CD4-positive, alpha-beta memory T cell (primary cell): ENCODE measurements around the gene COA3. TPM values are rescaled to one million over a fixed set of nuclear protein-coding genes. Genes with fewer than 3 reads are reported as not detected.

Experiments used
- CTCF ChIA-PET: fragments of 350-600 bp; sonication (Branson Sonifier 250); formaldehyde crosslinking; loops from one replicate; lab custom pipeline; 2021; ENCODE audit warnings: inconsistent platforms; ENCODE audit not compliant: partially characterized antibody; lab: Charles Lee
- POLR2A ChIA-PET: fragments of 350-600 bp; sonication (Branson Sonifier 250); formaldehyde crosslinking; loops from one replicate; lab custom pipeline; 2021; ENCODE audit not compliant: partially characterized antibody; lab: Charles Lee
- DNase-seq, 5 donors: peaks; one replicate each; pipeline versions ENCODE4 v3.0.0 to v3.0.0-alpha.2; 2020 to 2022; ENCODE audit warnings: mixed read lengths in 1 of 5
- H3K27ac ChIP-seq: one replicate; pipeline ENCODE4 v1.7.0; 2013; ENCODE audit warnings: low read depth, low read length
- H3K27me3 ChIP-seq: 2 replicates; pipeline ENCODE4 v1.7.0; 2013; ENCODE audit warnings: mild to moderate bottlenecking, low read length, moderate library complexity; ENCODE audit not compliant: insufficient read depth
- H3K36me3 ChIP-seq: 2 replicates; pipeline ENCODE4 v1.7.0; 2013; ENCODE audit warnings: mild to moderate bottlenecking, low read length, moderate library complexity; ENCODE audit not compliant: insufficient read depth
- H3K4me1 ChIP-seq: 2 replicates; pipeline ENCODE4 v1.7.0; 2013; ENCODE audit warnings: mild to moderate bottlenecking, low read length, moderate library complexity; ENCODE audit not compliant: insufficient read depth
- H3K4me3 ChIP-seq, 2 donors: one replicate each; pipeline ENCODE4 v1.7.0; 2013; ENCODE audit warnings: low read length in 2 of 2, mild to moderate bottlenecking in 1 of 2
- H3K9me3 ChIP-seq, 2 donors: one replicate each; pipeline ENCODE4 v1.7.0; 2013; ENCODE audit warnings: low read length in 2 of 2, control low read depth in 1 of 2; ENCODE audit not compliant: control insufficient read depth in 1 of 2
- H3K27ac Mint-ChIP-seq, 7 donors: one replicate each; pipeline ENCODE4 v1.8.0; 2020 to 2021; ENCODE audit warnings: mixed read lengths in 7 of 7, mild to moderate bottlenecking in 6 of 7, inconsistent platforms in 3 of 7, moderate library complexity in 3 of 7
- H3K27me3 Mint-ChIP-seq, 2 donors: one replicate each; pipeline ENCODE4 v1.8.0; 2020 to 2021; ENCODE audit warnings: mixed read lengths in 2 of 2
- H3K36me3 Mint-ChIP-seq, 2 donors: one replicate each; pipeline ENCODE4 v1.8.0; 2020 to 2021; ENCODE audit warnings: mixed read lengths in 2 of 2, inconsistent platforms in 1 of 2, mild to moderate bottlenecking in 1 of 2
- H3K4me1 Mint-ChIP-seq, 4 donors: one replicate each; pipeline ENCODE4 v1.8.0; 2020 to 2021; ENCODE audit warnings: mixed read lengths in 4 of 4, mild to moderate bottlenecking in 1 of 4
- H3K4me3 Mint-ChIP-seq, 8 donors: one replicate each; pipeline ENCODE4 v1.8.0; 2020 to 2021; ENCODE audit warnings: mixed read lengths in 8 of 8, mild to moderate bottlenecking in 7 of 8, moderate library complexity in 6 of 8, inconsistent platforms in 3 of 8
- H3K9me3 Mint-ChIP-seq, 8 donors: one replicate each; pipeline ENCODE4 v1.8.0; 2020 to 2021; ENCODE audit warnings: mixed read lengths in 8 of 8, mild to moderate bottlenecking in 5 of 8, inconsistent platforms in 3 of 8, moderate library complexity in 1 of 8
- intact Hi-C: fragments of 100-400 bp; cut with micrococcal nuclease; formaldehyde crosslinking; loops from one replicate; pipeline ENCODE4 v1.15.1; 2023
- polyA plus RNA-seq, 2 donors: library from polyadenylated mRNA; unstranded; fragments of 300-500 nt; fragmentation: Illumina TruSeq; gene quantifications; one replicate each; pipeline ENCODE4 v1.2.3, GENCODE V29; 2021
- total RNA-seq, 2 experiments: library from RNA; stranded (reverse); gene quantifications; one replicate each; pipeline ENCODE4 v1.2.3, GENCODE V29; 2021

COA3 gene
- total and polyA plus RNA-seq, 4 experiments from 2014 or later: 27.7 to 153 (median 70.0) TPM

DNA sequence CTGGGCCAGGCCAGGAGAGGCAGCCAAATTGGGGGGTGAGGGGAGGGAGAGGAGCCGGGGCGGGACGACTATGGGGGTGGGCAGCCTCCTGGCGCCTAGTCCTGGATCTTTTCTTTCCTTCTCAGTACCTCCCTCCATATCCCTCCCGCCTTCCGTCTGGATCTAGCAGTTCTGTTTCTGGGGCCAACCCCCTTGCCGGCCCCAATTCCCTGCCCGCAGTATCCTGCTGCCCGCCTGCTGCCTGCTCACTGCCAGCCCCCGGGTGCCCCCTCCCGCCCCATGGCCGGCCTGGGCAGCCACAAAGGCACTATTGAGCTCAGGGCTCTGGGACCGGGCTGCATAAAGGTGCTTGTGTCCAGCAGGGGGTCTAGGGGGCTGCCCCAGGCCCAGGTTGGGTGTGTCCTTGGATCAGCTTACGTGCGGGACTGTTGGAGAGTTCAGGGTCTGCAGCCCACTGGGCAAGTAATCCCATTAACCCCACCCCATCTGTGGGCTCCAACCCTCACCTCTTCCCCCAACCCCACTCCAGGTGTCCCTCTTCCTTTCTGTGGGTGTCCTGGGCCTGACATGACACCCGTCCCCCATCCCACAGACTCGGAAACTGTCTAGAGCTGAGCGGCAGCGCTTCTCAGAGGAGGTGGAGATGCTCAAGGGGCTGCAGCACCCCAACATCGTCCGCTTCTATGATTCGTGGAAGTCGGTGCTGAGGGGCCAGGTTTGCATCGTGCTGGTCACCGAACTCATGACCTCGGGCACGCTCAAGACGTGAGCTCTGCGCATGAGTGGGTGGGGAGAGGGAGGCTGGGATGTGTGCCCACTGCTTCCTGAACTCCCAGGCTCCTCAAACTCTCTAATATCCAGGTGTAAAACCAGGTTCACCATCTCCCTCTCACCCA, 16.1 kb downstream of the COA3 start:
- H3K4me1 Mint-ChIP-seq: peaks cover 18 to 44% (median 26%) of the 10 kb centered on the region in 4 donors
- POLR2A ChIA-PET: interaction anchor here (1.3 kb wide), 1 partner anchor 9 kb away, joined by 6 read pairs; the partner anchor contains the start of gene VPS25
- peaks cover 24% of the 10 kb centered on the region in 2 donors for H3K36me3 Mint-ChIP-seq
- CTCF ChIA-PET: no interaction called here
- Histone ChIP-seq H3K27ac (no peak overlapping the region), H3K36me3 (peaks cover 22% of the 10 kb centered on the region), H3K9me3 (no peaks in the 10 kb centered on the region), H3K4me1 (peaks cover 16% of the 10 kb centered on the region), H3K4me3 (no peak overlapping the region), H3K27me3 (peaks cover 44% of the 10 kb centered on the region)
- H3K9me3 Mint-ChIP-seq: peaks cover 0 to under 1% (median 0%) of the 10 kb centered on the region in 8 donors
- no peak overlapping the region for H3K4me3 Mint-ChIP-seq
- no peak for DNase-seq
- intact Hi-C loops: no loop called here
- peaks cover 44 to 52% of the 10 kb centered on the region in 2 donors for H3K27me3 Mint-ChIP-seq
- no peak overlapping the region for H3K27ac Mint-ChIP-seq

- Mint-ChIP-seq H3K27ac (no peak overlapping the region), H3K27me3 (peaks cover 41 to 49% of the 10 kb centered on the region in 2 donors), H3K36me3 (peaks cover 27 to 29% of the 10 kb centered on the region in 2 donors), H3K4me1 (peaks cover 17 to 44% (median 26%) of the 10 kb centered on the region in 4 donors), H3K4me3 (peak overlapping the region in 1 of 8 donors; percentile 10), H3K9me3 (no peaks in the 10 kb centered on the region)
- DNase-seq: no peak
- ChIA-PET POLR2A (interaction anchor here (1.3 kb wide), 1 partner anchor 8 kb away, joined by 6 read pairs; the partner anchor contains the start of gene VPS25), CTCF (no interaction called here)
- Histone ChIP-seq H3K9me3 (no peaks in the 10 kb centered on the region), H3K27me3 (peaks cover 44% of the 10 kb centered on the region), H3K27ac (no peak overlapping the region), H3K36me3 (peaks cover 22% of the 10 kb centered on the region), H3K4me1 (peaks cover 16% of the 10 kb centered on the region), H3K4me3 (no peak overlapping the region)
- intact Hi-C loops: no loop called here
These were observed 16.8 kb downstream of the COA3 start for GRCh38 chr17:42781639-42782165.

DNA sequence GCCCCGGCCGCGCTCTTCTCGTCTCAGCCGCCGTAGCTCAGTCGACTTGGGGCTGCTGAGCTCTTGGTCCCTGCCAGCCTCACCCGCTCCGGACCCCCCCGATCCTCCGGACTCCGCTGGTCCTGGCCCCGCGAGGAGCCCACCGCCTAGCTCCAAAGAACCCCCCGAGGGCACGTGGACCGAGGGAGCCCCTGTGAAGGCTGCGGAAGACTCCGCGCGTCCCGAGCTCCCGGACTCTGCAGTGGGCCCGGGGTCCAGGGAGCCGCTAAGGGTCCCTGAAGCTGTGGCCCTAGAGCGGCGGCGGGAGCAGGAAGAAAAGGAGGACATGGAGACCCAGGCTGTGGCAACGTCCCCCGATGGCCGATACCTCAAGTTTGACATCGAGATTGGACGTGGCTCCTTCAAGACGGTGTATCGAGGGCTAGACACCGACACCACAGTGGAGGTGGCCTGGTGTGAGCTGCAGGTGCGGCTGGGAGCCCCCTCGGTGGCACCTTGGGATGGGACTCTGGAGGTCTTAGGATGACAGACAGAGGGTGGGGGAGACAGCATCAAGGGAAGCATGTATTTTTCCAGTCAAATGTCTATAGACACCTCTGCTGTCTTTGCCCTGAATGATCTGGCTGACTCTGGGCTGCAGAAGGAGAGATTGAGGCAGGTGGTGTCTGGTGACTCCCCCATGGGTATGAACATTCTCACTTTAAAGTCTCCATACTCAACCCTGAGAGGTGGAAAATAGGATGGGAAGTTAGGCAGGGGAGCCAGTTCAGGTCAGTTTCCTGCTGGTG, 17.5 kb downstream of the COA3 start:
- H3K27ac ChIP-seq: no peak overlapping the region
- CTCF ChIA-PET: no interaction called here
- no peak for DNase-seq
- Mint-ChIP-seq H3K36me3 (peaks cover 29 to 34% of the 10 kb centered on the region in 2 donors), H3K4me1 (peaks cover 17 to 44% (median 26%) of the 10 kb centered on the region in 4 donors), H3K27ac (no peak overlapping the region), H3K4me3 (peak overlapping the region in 3 of 8 donors; percentile 2 to 13 (median 10)), H3K9me3 (no peaks in the 10 kb centered on the region), H3K27me3 (peaks cover 41 to 44% of the 10 kb centered on the region in 2 donors)
- H3K9me3 ChIP-seq: no peaks in the 10 kb centered on the region
- POLR2A ChIA-PET: interaction anchor here (1.3 to 1.6 kb wide), 2 partner anchors 8 to 17 kb away, joined by 5 to 6 read pairs; partner anchors contain the start of genes COA3 and VPS25
- intact Hi-C loops: no loop called here
- H3K4me1 ChIP-seq: peaks cover 16% of the 10 kb centered on the region
- H3K27me3 ChIP-seq: peaks cover 40% of the 10 kb centered on the region
- peaks cover 24% of the 10 kb centered on the region for H3K36me3 ChIP-seq
- H3K4me3 ChIP-seq: no peak overlapping the region

GRCh38 chr17:42779936-42780850, 18.3 kb downstream of the COA3 start, which contains the start of gene WNK4:
TSS of gene WNK4 (plus strand) at chr17:42780610. CDS start at chr17:42780699, 89 bp downstream.
- CTCF ChIA-PET: no interaction called here
- no peak within 1 kb of the TSS for H3K27ac Mint-ChIP-seq

DNA sequence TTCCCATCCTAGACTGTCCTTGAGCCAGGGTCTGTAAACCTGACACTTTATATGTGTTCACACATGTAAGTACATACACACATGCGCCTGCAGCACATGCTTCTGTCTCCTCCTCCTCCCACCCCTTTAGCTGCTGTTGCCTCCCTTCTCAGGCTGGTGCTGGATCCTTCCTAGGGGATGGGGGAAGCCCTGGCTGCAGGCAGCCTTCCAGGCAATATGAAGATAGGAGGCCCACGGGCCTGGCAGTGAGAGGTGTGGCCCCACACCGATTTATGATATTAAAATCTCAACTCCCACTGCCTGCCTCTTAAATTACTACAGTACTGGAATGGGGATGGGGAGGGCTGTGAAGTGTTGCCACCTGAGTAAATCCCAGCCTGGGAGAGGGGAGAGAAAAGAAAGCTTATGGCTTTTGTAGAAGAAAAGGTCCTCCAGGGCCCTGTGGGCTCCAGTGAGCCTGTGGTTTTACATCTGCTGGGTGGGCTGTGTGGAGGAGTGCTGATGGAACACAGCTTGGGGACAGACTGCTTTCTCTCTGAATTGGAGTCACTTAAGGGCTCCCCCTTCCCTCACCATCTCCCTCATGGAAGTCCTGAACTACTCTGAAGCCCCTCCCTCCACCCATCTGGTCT, 19.1 kb downstream of the COA3 start:
- CTCF ChIA-PET: no interaction called here
- no peaks in the 10 kb centered on the region for H3K9me3 ChIP-seq
- intact Hi-C loops: no loop called here
- POLR2A ChIA-PET: interaction anchor here (1.6 kb wide), 1 partner anchor 19 kb away, joined by 5 read pairs; the partner anchor contains the start of gene COA3
- H3K27me3 Mint-ChIP-seq: peaks cover 29 to 30% of the 10 kb centered on the region in 2 donors
- peaks cover 28% of the 10 kb centered on the region for H3K36me3 ChIP-seq
- H3K4me3 Mint-ChIP-seq: peak overlapping the region in 1 of 8 donors; percentile 52
- peaks cover 7% of the 10 kb centered on the region for H3K4me1 ChIP-seq
- H3K9me3 Mint-ChIP-seq: no peaks in the 10 kb centered on the region
- H3K36me3 Mint-ChIP-seq: peaks cover 39 to 45% of the 10 kb centered on the region in 2 donors
- H3K4me1 Mint-ChIP-seq: peaks cover 7 to 30% (median 16%) of the 10 kb centered on the region in 4 donors
- no peak overlapping the region for H3K4me3 ChIP-seq
- no peak for DNase-seq
- H3K27ac Mint-ChIP-seq: no peak overlapping the region
- H3K27ac ChIP-seq: no peak overlapping the region
- peaks cover 28% of the 10 kb centered on the region for H3K27me3 ChIP-seq

More at GRCh38 chr17:42779936-42780850, 18.3 kb downstream of the COA3 start, which contains the start of gene WNK4:
- Mint-ChIP-seq H3K36me3 (peaks cover 35 to 42% of the 10 kb centered on the region in 2 donors), H3K9me3 (no peaks in the 10 kb centered on the region), H3K4me1 (peaks cover 12 to 37% (median 21%) of the 10 kb centered on the region in 4 donors), H3K27me3 (peaks cover 35 to 37% of the 10 kb centered on the region in 2 donors), H3K4me3 (peak within 1 kb of the TSS in 3 of 8 donors; percentile 10 to 52 (median 13))
- Histone ChIP-seq H3K27ac (no peak within 1 kb of the TSS), H3K4me3 (no peak within 1 kb of the TSS), H3K4me1 (peaks cover 14% of the 10 kb centered on the region), H3K36me3 (peaks cover 28% of the 10 kb centered on the region), H3K27me3 (peaks cover 34% of the 10 kb centered on the region), H3K9me3 (no peaks in the 10 kb centered on the region)
- no peak for DNase-seq
- POLR2A ChIA-PET: interaction anchor here (1.6 kb wide), 1 partner anchor 18 kb away, joined by 5 read pairs; the partner anchor contains the start of gene COA3
- intact Hi-C loops: no loop called here

- Mint-ChIP-seq H3K36me3 (peaks cover 45 to 49% of the 10 kb centered on the region in 2 donors), H3K9me3 (no peaks in the 10 kb centered on the region), H3K27me3 (peaks cover 21 to 24% of the 10 kb centered on the region in 2 donors), H3K4me1 (peaks cover 11 to 31% (median 18%) of the 10 kb centered on the region in 4 donors), H3K4me3 (no peak overlapping the region), H3K27ac (no peak overlapping the region)
- POLR2A ChIA-PET: no interaction called here
- H3K27me3 ChIP-seq: peaks cover 22% of the 10 kb centered on the region
- H3K9me3 ChIP-seq: no peaks in the 10 kb centered on the region
- H3K4me3 ChIP-seq: no peak overlapping the region
- peaks cover 28% of the 10 kb centered on the region for H3K36me3 ChIP-seq
- no peak for DNase-seq
- peaks cover 10% of the 10 kb centered on the region for H3K4me1 ChIP-seq
- CTCF ChIA-PET: no interaction called here
- no peak overlapping the region for H3K27ac ChIP-seq
- intact Hi-C loops: no loop called here
These were observed 19.9 kb downstream of the COA3 start for GRCh38 chr17:42778570-42778969.
